Islet of Langerhans (tissue), 1 donor: ENCODE data around the gene CACNB1.
"Not testable (repeated sequence)": the region's sequence is repeated elsewhere in the genome, so short reads cannot be mapped to it uniquely, and the experiment has no call there.

Experiments used
- FAIRE-seq: peaks from one replicate; lab custom pipeline; 2011; peaks lifted over from hg19 to GRCh38; lab: Jason Lieb, UNC

Gene CACNB1

GRCh38 chr17:39151150-39151942 lies 46.1 kb downstream of the CACNB1 start, which contains the start of gene PLXDC1:
Gene PLXDC1 (minus strand): TSS chr17:39151637. CDS start chr17:39151437, 200 bp downstream.
- no peak for FAIRE-seq

- FAIRE-seq: no peak
Measured at GRCh38 chr17:39150795-39151149, 46.7 kb downstream of the CACNB1 start.

- FAIRE-seq: no peak
Measured at GRCh38 chr17:39150104-39150634, 47.3 kb downstream of the CACNB1 start.

- FAIRE-seq: no peak
Measured at GRCh38 chr17:39147221-39148185, 50.0 kb downstream of the CACNB1 start.

GRCh38 chr17:39146273-39146672 lies 51.2 kb downstream of the CACNB1 start:
- no peak for FAIRE-seq

- no peak for FAIRE-seq
Measured at GRCh38 chr17:39145143-39145542, 52.3 kb downstream of the CACNB1 start.

- FAIRE-seq: no peak
Measured at GRCh38 chr17:39144416-39144840, 53.0 kb downstream of the CACNB1 start.

GRCh38 chr17:39143552-39144093 lies 53.8 kb downstream of the CACNB1 start:
- no peak for FAIRE-seq

- no peak for FAIRE-seq
Measured at GRCh38 chr17:39141915-39142664, 55.4 kb downstream of the CACNB1 start.

- no peak for FAIRE-seq
Measured at GRCh38 chr17:39141294-39141693, 56.2 kb downstream of the CACNB1 start.

- FAIRE-seq: no peak
Measured at GRCh38 chr17:39139561-39139960, 57.9 kb downstream of the CACNB1 start.

GRCh38 chr17:39139161-39139511 lies 58.3 kb downstream of the CACNB1 start:
- no peak for FAIRE-seq

GRCh38 chr17:39138431-39139160 lies 58.9 kb downstream of the CACNB1 start:
- no peak for FAIRE-seq

GRCh38 chr17:39134878-39135277 lies 62.6 kb downstream of the CACNB1 start:
- no peak for FAIRE-seq

GRCh38 chr17:39132192-39132610 lies 65.3 kb downstream of the CACNB1 start:
- FAIRE-seq: no peak

GRCh38 chr17:39131616-39132015 lies 65.9 kb downstream of the CACNB1 start:
- no peak for FAIRE-seq

GRCh38 chr17:39130205-39130604 lies 67.3 kb downstream of the CACNB1 start:
- FAIRE-seq: no peak

GRCh38 chr17:39129544-39129943 lies 67.9 kb downstream of the CACNB1 start:
- FAIRE-seq: not testable (repeated sequence)

- no peak for FAIRE-seq
Measured at GRCh38 chr17:39126436-39126835, 71.0 kb downstream of the CACNB1 start.

GRCh38 chr17:39125143-39125875 lies 72.2 kb downstream of the CACNB1 start:
- no peak for FAIRE-seq
